Hindlimb muscle (tissue), 1 donor: ENCODE measurements around the gene FAT1. TPM values are rescaled to one million over a fixed set of nuclear protein-coding genes. Genes with fewer than 3 reads are reported as not detected.

ENCODE experiments used
- DNase-seq: peaks from one replicate; pipeline ENCODE4 v3.0.0-alpha.2; 2013
- polyA plus RNA-seq: library from polyadenylated mRNA; unstranded; fragments of 120-200 nt; gene quantifications from one replicate; pipeline ENCODE4 v1.2.1, GENCODE V29; 2013; ENCODE audit not compliant: insufficient read length

The FAT1 gene
- polyA plus RNA-seq, 1 donor, result 107 TPM

GRCh38 chr4:186749611-186750281 lies 26.1 kb upstream of the FAT1 start:
- no peak for DNase-seq

- DNase-seq, result no peak
Observed at GRCh38 chr4:186746581-186746980, 22.9 kb upstream of the FAT1 start.

- DNase-seq, result peak; percentile 53
Observed at GRCh38 chr4:186743261-186743660, 19.6 kb upstream of the FAT1 start.

GRCh38 chr4:186740822-186741221 lies 17.2 kb upstream of the FAT1 start:
- no peak for DNase-seq

- no peak for DNase-seq
Observed at GRCh38 chr4:186739802-186740434, 16.3 kb upstream of the FAT1 start.

GRCh38 chr4:186739317-186739716 lies 15.7 kb upstream of the FAT1 start:
- DNase-seq, result no peak

GRCh38 chr4:186738421-186738820 lies 14.8 kb upstream of the FAT1 start:
- no peak for DNase-seq

- no peak for DNase-seq
Observed at GRCh38 chr4:186737427-186737826, 13.8 kb upstream of the FAT1 start.

GRCh38 chr4:186736466-186736865 lies 12.8 kb upstream of the FAT1 start:
- DNase-seq, result no peak

- no peak for DNase-seq
Observed at GRCh38 chr4:186734251-186734650, 10.6 kb upstream of the FAT1 start.

GRCh38 chr4:186733778-186734177 lies 10.1 kb upstream of the FAT1 start:
- DNase-seq, result no peak

GRCh38 chr4:186730621-186731020 lies 7.0 kb upstream of the FAT1 start:
- no peak for DNase-seq

- DNase-seq, result no peak
Observed at GRCh38 chr4:186729856-186730255, 6.2 kb upstream of the FAT1 start.

- no peak for DNase-seq
Observed at GRCh38 chr4:186728631-186729271, 5.1 kb upstream of the FAT1 start.

GRCh38 chr4:186727977-186728519 lies 4.4 kb upstream of the FAT1 start:
- no peak for DNase-seq

GRCh38 chr4:186727169-186727976 lies 3.7 kb upstream of the FAT1 start:
- DNase-seq, result no peak

GRCh38 chr4:186726426-186727168 lies 2.9 kb upstream of the FAT1 start:
- DNase-seq, result peak; percentile 88

- peak; percentile 89 for DNase-seq
Observed at GRCh38 chr4:186725469-186726425, 2.1 kb upstream of the FAT1 start.

GRCh38 chr4:186724864-186725468 lies 1.3 kb upstream of the FAT1 start:
- no peak for DNase-seq
